HG03103 (cell line): ENCODE results near the gene PHETA2.
"Not testable (repeated sequence)": the region's sequence is repeated elsewhere in the genome, so short reads cannot be mapped to it uniquely, and the experiment has no call there.

Experiments used
- ATAC-seq: cut with Tn5 transposase; IDR thresholded peaks from one replicate; pipeline ENCODE4 v1.9.1; 2021; ENCODE audit warnings: low read depth; ENCODE audit not compliant: unreplicated experiment

PHETA2 gene

DNA sequence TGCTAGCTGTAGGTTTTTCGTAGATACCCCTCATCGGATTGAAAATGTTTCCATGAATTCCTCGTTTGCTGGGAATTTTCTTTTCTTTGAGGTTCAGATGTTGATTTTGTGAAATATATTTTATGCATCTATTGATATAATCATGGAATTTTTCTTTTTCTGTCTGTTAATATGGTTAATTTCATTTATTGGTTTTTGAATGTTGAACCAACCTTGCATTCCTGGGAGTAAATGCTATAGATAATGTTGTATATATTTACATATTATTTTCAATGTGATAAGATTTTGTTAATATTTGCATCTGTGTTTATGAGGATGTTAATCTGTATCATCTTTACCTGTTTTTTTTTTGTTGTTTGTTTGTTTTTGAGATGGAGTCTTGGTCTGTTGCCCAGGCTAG is 27.2 kb downstream of the PHETA2 start:
- no peak for ATAC-seq

DNA sequence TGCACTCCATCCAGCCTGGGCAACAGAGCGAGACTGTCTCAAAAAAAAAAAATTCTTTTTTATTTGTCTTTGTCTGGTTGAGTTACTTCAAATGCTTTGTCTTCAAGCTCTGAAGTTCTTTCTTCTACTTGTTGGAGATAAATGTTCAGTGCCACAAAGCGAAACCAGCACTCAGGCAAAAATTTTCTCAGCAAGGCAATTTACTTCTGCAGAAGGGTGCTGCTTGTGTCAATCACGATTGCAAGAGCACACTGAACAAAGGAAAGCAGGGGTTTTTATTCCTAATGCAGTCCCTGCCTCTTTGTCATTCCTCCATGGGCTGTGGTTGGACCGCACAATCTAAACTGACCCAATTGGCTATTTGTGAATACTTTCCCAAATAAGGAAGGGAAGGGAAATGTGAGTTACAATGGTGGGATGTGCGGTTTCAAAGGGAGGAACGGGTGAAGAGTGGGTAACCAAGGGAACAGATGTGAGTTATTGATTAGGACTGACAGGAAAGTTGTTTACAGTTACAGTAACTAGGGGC is 30.3 kb downstream of the PHETA2 start:
- not testable (repeated sequence) for ATAC-seq

GRCh38 chr22:42108848-42109247 is 34.8 kb downstream of the PHETA2 start:
- ATAC-seq, result no peak

- ATAC-seq, result no peak
Measured at GRCh38 chr22:42111798-42112197, 37.8 kb downstream of the PHETA2 start.

DNA sequence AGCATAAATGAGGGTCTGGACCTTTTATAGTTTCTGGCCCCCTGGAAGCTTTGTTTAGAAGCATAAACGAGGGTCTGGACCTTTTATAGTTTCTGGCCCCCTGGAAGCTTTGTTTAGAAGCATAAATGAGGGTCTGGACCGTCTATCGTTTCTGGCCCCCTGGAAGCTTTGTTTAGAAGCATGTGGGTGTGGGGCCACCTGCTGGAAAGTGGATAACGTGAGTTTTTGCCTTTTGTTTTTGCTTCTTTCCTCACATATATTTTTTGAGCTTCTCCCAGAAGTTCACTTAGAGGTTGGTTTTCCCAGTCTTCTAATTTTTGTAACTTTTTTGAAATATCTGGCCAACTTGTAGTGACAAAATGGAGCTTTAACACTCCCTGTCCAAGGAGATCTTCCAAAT is 38.7 kb downstream of the PHETA2 start:
- ATAC-seq, result not testable (repeated sequence)

DNA sequence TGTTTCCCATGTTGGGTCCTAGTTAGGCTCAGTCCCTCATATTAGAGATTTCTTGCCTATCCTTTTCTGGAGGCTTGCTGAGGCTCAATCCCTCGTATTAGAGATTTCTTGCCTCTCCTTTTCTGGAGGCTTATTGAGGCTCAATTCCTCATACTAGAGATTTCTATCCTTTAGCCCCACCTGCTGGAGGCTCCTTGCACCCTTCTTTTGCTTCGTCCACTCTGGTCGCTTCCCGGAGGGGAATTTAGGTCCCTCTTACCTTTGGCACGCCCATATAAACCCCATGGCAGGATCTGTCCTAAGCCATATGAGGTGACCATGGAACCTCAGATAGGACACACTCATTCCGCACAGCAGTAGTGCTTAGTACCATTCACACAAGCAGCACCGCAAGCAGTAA is 40.7 kb downstream of the PHETA2 start:
- ATAC-seq, result no peak

GRCh38 chr22:42115420-42115830 is 41.4 kb downstream of the PHETA2 start:
- ATAC-seq, result not testable (repeated sequence)

- no peak for ATAC-seq
Measured at GRCh38 chr22:42116848-42117424, 42.9 kb downstream of the PHETA2 start.

DNA sequence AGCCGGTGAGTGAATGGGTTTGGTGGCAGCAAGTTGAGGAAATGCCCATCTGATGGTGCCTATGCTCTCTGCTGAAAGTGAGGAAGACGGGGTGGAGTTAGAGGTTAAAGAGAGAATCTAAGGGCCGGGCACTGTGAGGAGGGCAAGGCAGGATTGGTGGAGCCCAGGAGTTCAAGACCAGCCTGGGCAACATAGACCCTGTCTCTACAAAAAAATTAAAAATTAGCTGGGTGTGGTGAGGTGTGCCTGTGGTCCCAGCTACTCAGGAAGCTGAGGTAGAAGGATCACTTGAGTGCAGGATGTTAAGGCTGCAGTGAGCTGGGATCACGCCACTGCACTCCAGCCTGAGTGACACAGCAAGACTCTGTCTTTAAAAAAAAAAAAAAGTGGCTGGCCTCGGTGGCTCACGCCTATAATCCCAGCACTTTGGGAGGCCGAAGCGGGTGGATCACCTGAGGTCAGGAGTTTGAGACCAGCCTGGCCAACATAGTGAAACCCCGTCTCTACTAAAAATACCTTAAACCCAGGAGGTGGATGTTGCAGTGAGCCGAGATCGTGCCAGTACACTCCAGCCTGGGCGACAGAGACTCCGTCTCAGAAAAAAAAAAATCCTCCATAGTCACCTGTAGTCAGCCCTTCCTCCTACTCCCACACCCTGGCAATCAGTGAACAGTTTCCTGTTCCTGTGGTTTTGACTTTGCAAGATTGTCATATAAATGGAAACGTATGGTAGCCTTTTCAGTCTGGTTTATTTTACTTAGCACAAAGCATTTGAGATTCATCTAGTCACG is 46.4 kb downstream of the PHETA2 start:
- not testable (repeated sequence) for ATAC-seq

GRCh38 chr22:42123529-42123928 is 49.5 kb downstream of the PHETA2 start:
- ATAC-seq, result not testable (repeated sequence)

DNA sequence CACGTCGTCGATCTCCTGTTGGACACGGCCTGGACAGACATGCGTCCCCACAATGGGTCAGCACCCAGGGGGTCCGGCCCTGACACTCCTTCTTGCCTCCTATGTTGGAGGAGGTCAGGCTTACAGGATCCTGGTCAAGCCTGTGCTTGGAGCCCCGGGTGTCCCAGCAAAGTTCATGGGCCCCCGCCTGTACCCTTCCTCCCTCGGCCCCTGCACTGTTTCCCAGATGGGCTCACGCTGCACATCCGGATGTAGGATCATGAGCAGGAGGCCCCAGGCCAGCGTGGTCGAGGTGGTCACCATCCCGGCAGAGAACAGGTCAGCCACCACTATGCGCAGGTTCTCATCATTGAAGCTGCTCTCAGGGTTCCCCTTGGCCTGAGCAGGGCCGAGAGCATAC is 53.6 kb downstream of the PHETA2 start:
- no peak for ATAC-seq

DNA sequence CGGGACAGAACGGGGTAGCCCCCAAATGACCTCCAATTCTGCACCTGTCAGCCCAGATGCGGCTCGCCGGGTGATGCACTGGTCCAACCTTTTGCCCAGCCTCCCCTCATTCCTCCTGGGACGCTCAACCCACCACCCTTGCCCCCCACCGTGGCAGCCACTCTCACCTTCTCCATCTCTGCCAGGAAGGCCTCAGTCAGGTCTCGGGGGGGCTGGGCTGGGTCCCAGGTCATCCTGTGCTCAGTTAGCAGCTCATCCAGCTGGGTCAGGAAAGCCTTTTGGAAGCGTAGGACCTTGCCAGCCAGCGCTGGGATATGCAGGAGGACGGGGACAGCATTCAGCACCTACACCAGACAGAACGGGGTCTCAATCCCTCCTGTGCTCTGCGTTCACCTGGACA is 54.0 kb downstream of the PHETA2 start:
- not testable (repeated sequence) for ATAC-seq
